NCI-H510A (cell line): ENCODE measurements around the gene CCDC185.
A peak's percentile ranks its signal among the peaks of the same experiment; 100 is the strongest.

Source experiments
- DNase-seq: peaks from one replicate; lab custom pipeline; 2025; lab: John Stamatoyannopoulos, UW

CCDC185 gene

GRCh38 chr1:223393275-223394214 is at the start of gene CCDC185:
Gene CCDC185, plus strand, starts transcription at chr1:223393415. Its CDS starts 61 bp downstream, at chr1:223393476.
- DNase-seq, result peak; percentile 31

DNA sequence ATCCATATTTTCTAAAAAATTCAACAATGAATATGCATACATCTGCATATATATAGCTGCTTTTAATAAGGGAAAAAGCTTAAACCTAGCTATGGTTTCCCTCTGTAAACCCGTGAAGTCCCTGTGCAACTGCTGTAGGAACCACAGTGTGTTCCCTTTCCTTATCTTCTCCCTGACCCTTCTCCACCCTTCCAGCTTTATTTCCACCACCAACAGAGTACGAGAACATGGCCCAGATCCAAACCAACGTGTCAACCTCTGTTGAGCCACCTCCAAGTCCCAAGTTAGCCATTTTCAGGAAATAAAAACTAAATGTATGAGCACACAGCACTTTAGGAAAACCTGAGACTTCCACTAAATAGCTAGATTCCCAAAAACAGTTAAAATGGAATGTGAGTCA is 49.5 kb upstream of the CCDC185 start:
- DNase-seq, result no peak

DNA sequence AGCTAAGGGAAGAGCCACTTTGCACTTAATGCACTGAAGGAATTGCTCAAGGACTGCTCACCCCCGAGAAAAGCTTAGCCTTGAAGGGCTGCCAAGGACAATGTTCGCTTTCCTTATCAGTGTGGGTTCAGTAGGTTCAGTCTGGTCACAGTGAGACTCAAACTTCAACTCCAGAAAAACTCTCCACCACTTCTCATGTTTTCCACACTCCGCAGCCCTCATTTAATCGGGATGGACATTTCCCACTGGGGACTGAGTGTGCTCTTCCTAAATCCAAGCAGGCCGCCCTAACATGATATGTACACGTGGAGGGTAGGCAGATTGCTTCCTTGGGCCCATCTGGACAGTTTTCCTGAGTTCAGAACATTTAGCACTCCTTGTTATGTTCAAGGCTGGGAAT is 48.7 kb upstream of the CCDC185 start:
- no peak for DNase-seq

- no peak for DNase-seq
Observed at GRCh38 chr1:223345720-223346119, 47.5 kb upstream of the CCDC185 start.

DNA sequence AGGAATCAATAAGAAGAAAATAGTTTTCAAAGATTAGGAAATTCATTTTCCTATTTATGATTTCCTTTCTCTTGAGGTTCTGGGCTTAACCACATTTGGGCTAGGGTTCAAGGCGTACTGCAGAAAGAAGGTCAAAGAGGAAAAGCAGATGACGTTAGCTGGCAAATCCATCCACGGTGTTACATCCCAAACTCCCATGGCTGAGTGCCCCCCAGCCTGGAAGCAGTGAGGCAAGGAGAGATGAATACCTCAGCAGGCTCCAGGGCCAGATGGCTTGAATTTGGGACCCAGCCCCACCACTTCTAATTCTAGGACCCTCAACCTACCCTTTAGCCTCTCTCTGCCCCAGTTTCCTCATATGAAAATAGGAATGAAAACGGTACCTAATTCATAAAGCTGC is 46.9 kb upstream of the CCDC185 start:
- no peak for DNase-seq

DNA sequence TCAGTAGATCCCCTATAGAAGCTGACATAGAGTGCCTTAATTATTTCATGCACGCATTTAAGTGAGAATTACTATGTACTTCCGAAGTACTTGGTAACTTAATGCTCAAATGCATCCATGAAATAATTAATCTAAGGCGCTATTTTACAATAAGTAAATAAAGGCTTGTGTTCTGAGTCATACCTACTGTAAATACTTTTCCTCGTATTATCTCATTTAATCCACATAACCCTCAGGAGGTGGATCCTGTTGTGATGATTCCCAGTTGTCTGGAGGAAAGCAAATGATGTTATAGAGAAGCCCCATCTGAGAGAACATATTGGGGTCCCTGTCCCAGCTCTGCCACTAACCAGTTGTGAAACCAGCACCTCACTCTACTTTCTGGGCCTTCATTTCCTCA is 45.6 kb upstream of the CCDC185 start:
- DNase-seq, result no peak

GRCh38 chr1:223348439-223348838 is 44.8 kb upstream of the CCDC185 start:
- no peak for DNase-seq

GRCh38 chr1:223349241-223349640 is 44.0 kb upstream of the CCDC185 start:
- no peak for DNase-seq

GRCh38 chr1:223350361-223350908 is 42.8 kb upstream of the CCDC185 start:
- DNase-seq, result no peak

GRCh38 chr1:223352944-223353343 is 40.3 kb upstream of the CCDC185 start:
- DNase-seq, result no peak

DNA sequence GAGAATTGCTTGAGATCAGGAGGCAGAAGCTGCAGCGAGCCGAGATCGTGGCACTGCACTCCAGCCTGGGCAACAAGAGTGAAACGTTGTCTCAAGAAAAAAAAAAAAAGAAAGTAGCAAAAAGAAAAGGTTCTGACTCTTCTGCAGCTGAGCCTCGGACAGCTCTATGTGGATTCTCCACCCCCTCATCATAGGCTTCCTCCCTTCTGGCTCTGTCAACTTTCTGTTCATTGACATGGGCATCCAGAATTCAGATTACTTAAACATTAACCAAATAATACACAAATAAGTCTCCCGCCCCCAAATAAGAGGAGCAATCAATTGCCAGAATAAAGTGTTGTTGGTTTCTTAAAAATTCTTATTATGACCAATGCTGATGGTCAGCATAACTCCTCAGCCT is 39.3 kb upstream of the CCDC185 start:
- no peak for DNase-seq

DNA sequence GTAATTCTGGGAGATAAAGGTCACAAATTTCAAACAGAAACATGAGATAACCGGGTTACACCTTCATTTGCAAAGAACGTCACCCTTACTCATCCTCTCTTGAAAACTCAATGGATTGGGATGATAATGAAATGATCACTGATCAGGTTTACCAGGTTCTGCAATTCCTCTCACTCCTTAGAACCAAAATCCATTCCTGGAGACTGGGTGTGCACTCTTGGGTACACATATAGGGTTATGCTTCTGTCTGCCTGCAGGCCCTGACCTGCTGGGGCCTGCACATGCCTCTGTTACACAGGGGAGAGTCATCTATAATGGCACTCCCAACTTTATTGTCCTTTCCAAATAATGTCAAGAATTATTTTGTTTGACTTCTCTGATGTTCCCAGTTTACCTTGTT is 37.5 kb upstream of the CCDC185 start:
- DNase-seq, result no peak

DNA sequence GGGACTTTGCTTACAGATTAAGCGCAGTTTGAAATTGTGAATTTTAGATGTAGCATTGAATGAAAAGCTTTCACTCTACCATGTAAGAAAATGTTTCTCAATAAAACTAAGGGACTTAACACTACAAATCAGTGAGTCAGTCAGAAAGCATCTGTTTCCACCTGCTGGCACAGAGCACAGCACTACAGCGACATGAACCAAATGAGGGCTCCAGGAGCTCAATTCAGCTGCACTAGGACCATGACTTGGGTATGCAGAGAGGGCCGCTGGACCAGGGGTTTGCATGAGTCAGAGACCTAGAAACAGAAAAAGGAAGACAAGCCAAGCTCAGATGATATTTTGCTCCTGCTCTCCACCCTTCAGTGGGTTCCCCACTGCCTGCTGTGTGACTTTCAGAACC is 34.4 kb upstream of the CCDC185 start:
- DNase-seq, result no peak

- no peak for DNase-seq
Observed at GRCh38 chr1:223363057-223363855, 30.0 kb upstream of the CCDC185 start.

DNA sequence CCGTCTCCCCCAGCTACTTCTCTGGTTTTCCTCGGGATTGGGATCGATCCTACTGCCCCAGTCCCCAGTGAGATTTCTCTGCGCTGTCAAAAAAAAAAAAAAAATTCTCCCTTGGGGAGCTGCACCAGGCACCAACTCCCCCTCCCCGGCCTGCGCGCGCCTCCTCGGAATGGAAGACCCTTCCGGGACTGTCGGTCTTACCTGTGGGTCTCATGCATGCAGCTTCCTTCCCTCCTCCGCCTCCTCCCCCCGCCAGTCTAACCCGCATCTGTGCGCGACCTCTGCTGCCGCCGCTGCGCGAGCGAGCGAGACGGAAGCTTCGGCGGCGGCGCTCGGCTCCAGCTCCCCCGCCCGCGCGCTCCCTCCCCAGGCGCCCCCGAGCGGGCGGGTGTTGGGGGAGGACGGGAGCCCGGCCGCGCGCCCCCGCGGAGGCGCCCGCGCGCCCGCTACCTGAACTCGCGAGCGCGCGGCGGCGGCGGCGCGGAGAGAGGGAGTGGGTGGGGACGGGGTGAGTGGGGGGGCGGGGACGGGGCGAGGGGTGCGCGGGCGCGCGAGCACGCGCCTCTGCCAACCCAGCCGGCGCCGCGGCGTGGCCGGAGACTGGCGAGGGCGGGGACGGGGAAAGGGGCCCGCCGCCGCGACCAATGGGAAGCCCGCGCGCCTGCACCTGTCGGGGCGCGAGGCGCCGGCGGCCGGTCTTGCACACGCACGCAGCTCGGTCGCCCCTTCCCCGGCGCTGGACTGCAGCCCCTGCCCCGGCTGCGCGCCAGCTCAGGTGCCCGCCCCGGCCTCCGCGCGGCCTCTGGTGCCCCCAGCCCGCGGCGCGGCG is 29.1 kb upstream of the CCDC185 start, which contains the start of gene SUSD4:
SUSD4 (minus strand) TSS at position 321 of the 829 bp plus-strand sequence. CDS start 751 bp downstream, outside the sequence.
- peak; percentile 84 for DNase-seq

GRCh38 chr1:223364685-223365382 is 28.4 kb upstream of the CCDC185 start:
- peak; percentile 73 for DNase-seq

GRCh38 chr1:223374064-223374610 is 19.1 kb upstream of the CCDC185 start:
- no peak for DNase-seq

DNA sequence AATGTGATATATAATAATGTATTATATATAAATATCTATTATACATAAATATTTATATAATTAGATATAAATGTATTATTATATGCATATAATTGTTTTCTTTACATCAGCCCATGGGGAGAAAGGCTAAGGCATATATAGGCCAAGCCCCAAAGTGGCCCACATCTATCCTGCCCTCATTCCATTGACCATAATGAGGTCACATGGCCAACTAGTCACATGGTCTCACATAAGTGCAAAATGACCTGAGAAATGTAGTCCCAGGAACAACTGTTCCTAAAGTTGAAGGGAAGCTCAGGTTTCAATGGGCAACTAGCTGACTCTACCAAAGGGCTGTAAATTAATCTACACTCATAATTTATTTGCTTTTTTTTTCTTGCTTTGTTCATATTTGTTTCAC is 14.5 kb upstream of the CCDC185 start:
- DNase-seq, result no peak

GRCh38 chr1:223386013-223386412 is 7.2 kb upstream of the CCDC185 start:
- DNase-seq, result no peak

- no peak for DNase-seq
Observed at GRCh38 chr1:223390618-223391017, 2.6 kb upstream of the CCDC185 start.

GRCh38 chr1:223394242-223394641 is 1.0 kb downstream of the CCDC185 start:
- no peak for DNase-seq
